Skeletal muscle tissue (tissue), 4 donors: ENCODE data around the gene DDX3X. TPM values are rescaled to one million over a fixed set of nuclear protein-coding genes. Genes with fewer than 3 reads are reported as not detected.
"Not testable (repeated sequence)": the region's sequence is repeated elsewhere in the genome, so short reads cannot be mapped to it uniquely, and the experiment has no call there.

ENCODE experiments used
- H3K27ac ChIP-seq: one replicate; pipeline ENCODE4 v1.7.0; 2013; ENCODE audit warnings: mild to moderate bottlenecking, low read depth, low read length, inconsistent platforms
- H3K27me3 ChIP-seq, 3 donors: one replicate each; pipeline ENCODE4 v1.7.0; 2013; ENCODE audit warnings: low read length in 3 of 3; ENCODE audit not compliant: control insufficient read depth in 3 of 3, insufficient read depth in 3 of 3
- H3K36me3 ChIP-seq, 3 donors: one replicate each; pipeline ENCODE4 v1.7.0; 2013; ENCODE audit warnings: low read length in 3 of 3; ENCODE audit not compliant: control insufficient read depth in 3 of 3, insufficient read depth in 3 of 3
- H3K4me1 ChIP-seq, 3 donors: one replicate each; pipeline ENCODE4 v1.7.0; 2013; ENCODE audit warnings: low read length in 3 of 3, mild to moderate bottlenecking in 3 of 3; ENCODE audit not compliant: control insufficient read depth in 3 of 3, insufficient read depth in 3 of 3
- H3K4me3 ChIP-seq, 3 donors: one replicate each; pipeline ENCODE4 v1.7.0; 2013; ENCODE audit warnings: low read length in 3 of 3
- H3K9ac ChIP-seq, 3 donors: one replicate each; pipeline ENCODE4 v1.7.0; 2013; ENCODE audit warnings: low read length in 3 of 3, mild to moderate bottlenecking in 3 of 3, moderate library complexity in 2 of 3, low read depth in 1 of 3
- H3K9me3 ChIP-seq, 3 donors: one replicate each; pipeline ENCODE4 v1.7.0; 2013; ENCODE audit warnings: low read length in 3 of 3; ENCODE audit not compliant: control insufficient read depth in 3 of 3
- total RNA-seq: library from RNA; depleted of rRNA; stranded (reverse); fragments of >200 nt; gene quantifications from one replicate; pipeline ENCODE4 v1.2.3, GENCODE V29; 2014
- donor health status: Osteomylitis.

DDX3X gene
- total RNA-seq, result 124 TPM

DNA sequence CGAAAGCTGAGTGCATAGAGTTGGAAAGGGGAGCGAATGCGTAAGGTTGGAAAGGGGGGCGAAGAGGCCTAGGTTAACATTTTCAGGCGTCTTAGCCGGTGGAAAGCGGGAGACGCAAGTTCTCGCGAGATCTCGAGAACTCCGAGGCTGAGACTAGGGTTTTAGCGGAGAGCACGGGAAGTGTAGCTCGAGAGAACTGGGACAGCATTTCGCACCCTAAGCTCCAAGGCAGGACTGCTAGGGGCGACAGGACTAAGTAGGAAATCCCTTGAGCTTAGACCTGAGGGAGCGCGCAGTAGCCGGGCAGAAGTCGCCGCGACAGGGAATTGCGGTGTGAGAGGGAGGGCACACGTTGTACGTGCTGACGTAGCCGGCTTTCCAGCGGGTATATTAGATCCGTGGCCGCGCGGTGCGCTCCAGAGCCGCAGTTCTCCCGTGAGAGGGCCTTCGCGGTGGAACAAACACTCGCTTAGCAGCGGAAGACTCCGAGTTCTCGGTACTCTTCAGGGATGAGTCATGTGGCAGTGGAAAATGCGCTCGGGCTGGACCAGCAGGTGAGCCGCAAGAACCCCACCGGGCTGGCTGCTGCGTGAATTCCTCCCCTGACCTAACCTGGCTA is at the start of gene DDX3X:
DDX3X (plus strand) TSS at position 419 of the 619 bp plus-strand sequence; CDS start at position 510, 91 bp downstream.
- Histone ChIP-seq H3K27me3 (no peaks in the 10 kb centered on the region), H3K4me3 (peak within 1 kb of the TSS; percentile 76 to 91 (median 91)), H3K9me3 (no peaks in the 10 kb centered on the region), H3K4me1 (peaks cover 13 to 23% (median 14%) of the 10 kb centered on the region in 3 donors), H3K36me3 (peaks cover 0 to 3% (median 0%) of the 10 kb centered on the region in 3 donors), H3K27ac (peak within 1 kb of the TSS; percentile 99), H3K9ac (peak within 1 kb of the TSS; percentile 98 to 99 (median 98))

DNA sequence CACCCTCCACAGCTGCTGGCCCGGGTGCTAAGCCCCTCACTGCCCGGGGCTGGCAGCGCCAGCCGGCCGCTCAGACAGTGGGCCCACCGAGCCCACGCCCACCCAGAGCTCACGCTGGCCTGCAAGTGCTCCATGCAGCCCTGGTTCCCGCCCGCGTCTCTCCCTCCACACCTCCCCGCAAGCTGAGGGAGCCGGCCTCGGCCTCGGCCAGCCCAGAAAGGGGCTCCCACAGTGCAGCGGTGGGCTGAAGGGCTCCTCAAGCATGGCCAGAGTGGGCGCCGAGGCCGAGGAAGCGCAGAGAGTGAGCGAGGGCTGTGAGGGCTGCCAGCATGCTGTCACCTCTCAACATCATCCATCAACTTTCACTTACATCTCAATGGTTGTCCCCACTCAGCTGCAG is 48.0 kb upstream of the DDX3X start:
- not testable (repeated sequence) for H3K4me1 ChIP-seq, H3K9me3 ChIP-seq, H3K27ac ChIP-seq, H3K4me3 ChIP-seq, H3K27me3 ChIP-seq, H3K9ac ChIP-seq, H3K36me3 ChIP-seq

DNA sequence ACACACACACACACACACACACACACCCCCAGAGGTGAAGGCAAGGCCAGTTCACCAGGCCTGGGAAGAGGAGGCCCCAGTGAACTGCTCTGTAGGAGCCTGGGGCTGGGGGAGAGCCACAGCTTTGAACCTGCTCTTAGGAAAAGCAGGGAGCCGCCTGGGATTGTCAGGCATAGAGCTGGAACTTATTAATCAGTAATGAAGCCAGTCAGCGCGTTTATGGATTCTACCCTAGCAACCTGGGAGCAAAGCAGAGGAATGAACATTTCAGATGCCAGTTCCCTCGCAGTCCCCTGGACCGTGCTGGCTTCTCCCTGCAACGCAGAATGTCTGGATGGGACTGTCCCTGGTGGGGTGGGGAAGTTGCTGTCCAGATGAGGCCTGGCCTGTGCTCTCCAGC is 45.3 kb upstream of the DDX3X start:
- Histone ChIP-seq H3K9ac (no peak overlapping the region), H3K27me3 (no peaks in the 10 kb centered on the region), H3K4me1 (no peaks in the 10 kb centered on the region), H3K36me3 (no peaks in the 10 kb centered on the region), H3K9me3 (no peaks in the 10 kb centered on the region), H3K4me3 (no peak overlapping the region), H3K27ac (no peak overlapping the region)

GRCh38 chrX:41289095-41289494 is 44.9 kb upstream of the DDX3X start:
- no peaks in the 10 kb centered on the region for H3K9me3 ChIP-seq
- H3K27ac ChIP-seq, result no peak overlapping the region
- no peaks in the 10 kb centered on the region for H3K27me3 ChIP-seq
- no peak overlapping the region for H3K4me3 ChIP-seq
- H3K36me3 ChIP-seq, result no peaks in the 10 kb centered on the region
- no peak overlapping the region for H3K9ac ChIP-seq
- H3K4me1 ChIP-seq, result no peaks in the 10 kb centered on the region

GRCh38 chrX:41291309-41291708 is 42.7 kb upstream of the DDX3X start:
- no peaks in the 10 kb centered on the region for H3K27me3 ChIP-seq
- no peak overlapping the region for H3K4me3 ChIP-seq
- no peak overlapping the region for H3K27ac ChIP-seq
- H3K9me3 ChIP-seq, result no peaks in the 10 kb centered on the region
- H3K9ac ChIP-seq, result no peak overlapping the region
- no peaks in the 10 kb centered on the region for H3K4me1 ChIP-seq
- H3K36me3 ChIP-seq, result no peaks in the 10 kb centered on the region

- Histone ChIP-seq H3K9ac (no peak overlapping the region), H3K4me3 (no peak overlapping the region), H3K27me3 (no peaks in the 10 kb centered on the region), H3K9me3 (no peaks in the 10 kb centered on the region), H3K27ac (no peak overlapping the region), H3K4me1 (no peaks in the 10 kb centered on the region), H3K36me3 (no peaks in the 10 kb centered on the region)
Observed at GRCh38 chrX:41293269-41293668, 40.7 kb upstream of the DDX3X start.

DNA sequence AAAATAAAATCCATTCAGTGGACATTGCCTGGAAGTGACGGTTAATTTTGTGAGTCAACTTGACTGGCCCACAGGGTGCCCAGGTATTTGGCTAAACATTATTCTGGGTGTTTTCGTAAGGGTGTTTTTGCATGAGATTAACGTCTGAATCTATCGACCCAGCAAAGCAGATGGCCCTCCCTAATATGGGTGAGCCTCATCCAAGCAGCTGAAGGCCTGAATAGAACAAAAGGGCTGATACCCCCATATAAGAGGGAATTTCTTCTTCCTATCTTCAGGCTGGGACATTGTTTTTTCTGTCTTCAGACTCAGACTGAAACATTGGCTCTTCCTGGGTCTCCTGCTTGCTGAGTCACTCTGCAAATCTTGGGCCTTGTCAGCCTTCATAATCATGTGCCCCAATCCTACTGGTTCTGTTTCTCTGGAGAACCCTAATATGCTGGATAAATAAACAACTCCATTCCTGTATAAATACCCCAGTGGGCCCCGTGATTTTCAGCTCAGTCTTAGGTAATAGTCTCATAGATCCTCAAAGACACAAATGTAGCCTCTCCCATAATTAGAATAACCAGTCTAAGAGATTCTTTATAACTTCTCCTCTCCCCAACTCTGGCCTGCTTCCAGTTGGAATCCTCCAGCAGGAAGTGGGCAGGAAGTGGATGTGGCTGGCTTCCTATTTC is 33.1 kb upstream of the DDX3X start:
- Histone ChIP-seq H3K27ac (no peak overlapping the region), H3K4me1 (no peaks in the 10 kb centered on the region), H3K4me3 (no peak overlapping the region), H3K9ac (no peak overlapping the region), H3K36me3 (no peaks in the 10 kb centered on the region), H3K9me3 (no peaks in the 10 kb centered on the region), H3K27me3 (no peaks in the 10 kb centered on the region)

GRCh38 chrX:41301438-41301824 is 32.5 kb upstream of the DDX3X start:
- no peaks in the 10 kb centered on the region for H3K9me3 ChIP-seq
- H3K4me1 ChIP-seq, result no peaks in the 10 kb centered on the region
- no peak overlapping the region for H3K9ac ChIP-seq
- H3K36me3 ChIP-seq, result no peaks in the 10 kb centered on the region
- H3K27ac ChIP-seq, result no peak overlapping the region
- H3K27me3 ChIP-seq, result no peaks in the 10 kb centered on the region
- no peak overlapping the region for H3K4me3 ChIP-seq

- Histone ChIP-seq H3K27ac (no peak overlapping the region), H3K4me3 (no peak overlapping the region), H3K36me3 (no peaks in the 10 kb centered on the region), H3K4me1 (no peaks in the 10 kb centered on the region), H3K9me3 (no peaks in the 10 kb centered on the region), H3K27me3 (no peaks in the 10 kb centered on the region), H3K9ac (no peak overlapping the region)
Observed at GRCh38 chrX:41302370-41302769, 31.6 kb upstream of the DDX3X start.

- H3K4me3 ChIP-seq, result no peak overlapping the region
- no peak overlapping the region for H3K9ac ChIP-seq
- no peaks in the 10 kb centered on the region for H3K9me3 ChIP-seq
- H3K27me3 ChIP-seq, result no peaks in the 10 kb centered on the region
- no peak overlapping the region for H3K27ac ChIP-seq
- H3K36me3 ChIP-seq, result no peaks in the 10 kb centered on the region
- H3K4me1 ChIP-seq, result no peaks in the 10 kb centered on the region
Observed at GRCh38 chrX:41303013-41303412, 30.9 kb upstream of the DDX3X start.
